ENCODE results near the gene ASTN2.

GRCh38 chr9:116422119-116422979 is 992.5 kb downstream of the ASTN2 start:
- TF ChIP-seq, protein P1, sequence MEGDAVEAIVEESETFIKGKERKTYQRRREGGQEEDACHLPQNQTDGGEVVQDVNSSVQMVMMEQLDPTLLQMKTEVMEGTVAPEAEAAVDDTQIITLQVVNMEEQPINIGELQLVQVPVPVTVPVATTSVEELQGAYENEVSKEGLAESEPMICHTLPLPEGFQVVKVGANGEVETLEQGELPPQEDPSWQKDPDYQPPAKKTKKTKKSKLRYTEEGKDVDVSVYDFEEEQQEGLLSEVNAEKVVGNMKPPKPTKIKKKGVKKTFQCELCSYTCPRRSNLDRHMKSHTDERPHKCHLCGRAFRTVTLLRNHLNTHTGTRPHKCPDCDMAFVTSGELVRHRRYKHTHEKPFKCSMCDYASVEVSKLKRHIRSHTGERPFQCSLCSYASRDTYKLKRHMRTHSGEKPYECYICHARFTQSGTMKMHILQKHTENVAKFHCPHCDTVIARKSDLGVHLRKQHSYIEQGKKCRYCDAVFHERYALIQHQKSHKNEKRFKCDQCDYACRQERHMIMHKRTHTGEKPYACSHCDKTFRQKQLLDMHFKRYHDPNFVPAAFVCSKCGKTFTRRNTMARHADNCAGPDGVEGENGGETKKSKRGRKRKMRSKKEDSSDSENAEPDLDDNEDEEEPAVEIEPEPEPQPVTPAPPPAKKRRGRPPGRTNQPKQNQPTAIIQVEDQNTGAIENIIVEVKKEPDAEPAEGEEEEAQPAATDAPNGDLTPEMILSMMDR (IDR thresholded peaks at IDR 0.05; ENCODE audit: low read depth, low read length) = no peak
- TF ChIP-seq POLR2A (IDR thresholded peaks at IDR 0.05; ENCODE audit: extremely low read depth, insufficient read length) = no peak
